ENCODE results near the gene NPEPPS. TPM values are rescaled to one million over a fixed set of nuclear protein-coding genes. Genes with fewer than 3 reads are reported as not detected.
"Not testable (repeated sequence)": the region's sequence is repeated elsewhere in the genome, so short reads cannot be mapped to it uniquely, and the experiment has no call there.

Gene NPEPPS
- 55.9 TPM for polyA plus RNA-seq (2013, experiment 1 of 2)
- polyA plus RNA-seq (2013, experiment 2 of 2), result 52.4 TPM

GRCh38 chr17:47530557-47531232 lies at the start of gene NPEPPS:
Gene NPEPPS (plus strand): TSS chr17:47531108. CDS start chr17:47531301, 193 bp downstream.
- not testable (repeated sequence) for H3K36me3 ChIP-seq (ENCODE audit: control insufficient read depth in 1 of 2, insufficient read depth in 2 of 2, low read depth in 1 of 2, low read length in 2 of 2); H3K27me3 ChIP-seq (ENCODE audit: control insufficient read depth in 1 of 2, insufficient read depth in 1 of 2, low read length in 2 of 2); H3K14ac ChIP-seq (ENCODE audit: low read length in 2 of 2); H2BK15ac ChIP-seq (ENCODE audit: low read depth, poor library complexity, severe bottlenecking); H4K8ac ChIP-seq (ENCODE audit: low read length); H3K79me1 ChIP-seq (replicated peaks; ENCODE audit: low read length, poor library complexity, severe bottlenecking); H4K91ac ChIP-seq (ENCODE audit: low read length); H3K4me1 ChIP-seq (ENCODE audit: control insufficient read depth, insufficient read depth, low read depth, low read length); H3K4ac ChIP-seq (ENCODE audit: low read depth in 1 of 2, low read length in 2 of 2); H2BK5ac ChIP-seq (ENCODE audit: low read depth, low read length, poor library complexity, severe bottlenecking); H3K9me3 ChIP-seq (ENCODE audit: control insufficient read depth, low read length); H2BK12ac ChIP-seq (ENCODE audit: low read length in 2 of 2); H2AK5ac ChIP-seq (ENCODE audit: low read length, severe bottlenecking); H3K23ac ChIP-seq (ENCODE audit: low read length in 2 of 2)
- H3K18ac ChIP-seq (ENCODE audit: low read depth in 1 of 2, low read length in 2 of 2), result peak within 1 kb of the TSS in 1 of 2 experiments; percentile 84
- H3K27ac ChIP-seq (ENCODE audit: low read length, poor library complexity, severe bottlenecking), result peak within 1 kb of the TSS; percentile 73
- DNase-seq, result peak; percentile 86
- H3K4me2 ChIP-seq (ENCODE audit: low read length, poor library complexity, severe bottlenecking), result peak within 1 kb of the TSS; percentile 56
- H2BK120ac ChIP-seq (ENCODE audit: low read depth, low read length), result peak within 1 kb of the TSS; percentile 34
- WGBS, result 56% methylated on average over 13 of the region's 60 CpGs
- peak within 1 kb of the TSS; percentile 14 for H2AFZ ChIP-seq (ENCODE audit: low read depth, low read length)
- H3K4me3 ChIP-seq (ENCODE audit: insufficient read depth in 1 of 2, low read depth in 1 of 2, low read length in 2 of 2), result peak within 1 kb of the TSS; percentile 67 to 80
- peak within 1 kb of the TSS; percentile 90 for H3K9ac ChIP-seq (ENCODE audit: low read length)

- not testable (repeated sequence) for H3K4ac ChIP-seq (ENCODE audit: low read depth in 1 of 2, low read length in 2 of 2); H2AK5ac ChIP-seq (ENCODE audit: low read length, severe bottlenecking); H2AFZ ChIP-seq (ENCODE audit: low read depth, low read length); H2BK5ac ChIP-seq (ENCODE audit: low read depth, low read length, poor library complexity, severe bottlenecking); H3K27ac ChIP-seq (ENCODE audit: low read length, poor library complexity, severe bottlenecking); DNase-seq; H4K91ac ChIP-seq (ENCODE audit: low read length); H3K4me1 ChIP-seq (ENCODE audit: control insufficient read depth, insufficient read depth, low read depth, low read length); H3K27me3 ChIP-seq (ENCODE audit: control insufficient read depth in 1 of 2, insufficient read depth in 1 of 2, low read length in 2 of 2); H3K9me3 ChIP-seq (ENCODE audit: control insufficient read depth, low read length); H2BK15ac ChIP-seq (ENCODE audit: low read depth, poor library complexity, severe bottlenecking); H3K23ac ChIP-seq (ENCODE audit: low read length in 2 of 2); H4K8ac ChIP-seq (ENCODE audit: low read length); H3K18ac ChIP-seq (ENCODE audit: low read depth in 1 of 2, low read length in 2 of 2); H3K14ac ChIP-seq (ENCODE audit: low read length in 2 of 2); H2BK12ac ChIP-seq (ENCODE audit: low read length in 2 of 2); H3K36me3 ChIP-seq (ENCODE audit: control insufficient read depth in 1 of 2, insufficient read depth in 2 of 2, low read depth in 1 of 2, low read length in 2 of 2); H3K79me1 ChIP-seq (replicated peaks; ENCODE audit: low read length, poor library complexity, severe bottlenecking); H2BK120ac ChIP-seq (ENCODE audit: low read depth, low read length)
- Histone ChIP-seq H3K4me2 (ENCODE audit: low read length, poor library complexity, severe bottlenecking) (peak overlapping the region; percentile 50), H3K9ac (ENCODE audit: low read length) (peak overlapping the region; percentile 87), H3K4me3 (ENCODE audit: insufficient read depth in 1 of 2, low read depth in 1 of 2, low read length in 2 of 2) (peak overlapping the region; percentile 54 to 81)
- 20% methylated on average over 14 of the region's 15 CpGs for WGBS
Observed at GRCh38 chr17:47491841-47492212, 39.1 kb upstream of the NPEPPS start.

DNA sequence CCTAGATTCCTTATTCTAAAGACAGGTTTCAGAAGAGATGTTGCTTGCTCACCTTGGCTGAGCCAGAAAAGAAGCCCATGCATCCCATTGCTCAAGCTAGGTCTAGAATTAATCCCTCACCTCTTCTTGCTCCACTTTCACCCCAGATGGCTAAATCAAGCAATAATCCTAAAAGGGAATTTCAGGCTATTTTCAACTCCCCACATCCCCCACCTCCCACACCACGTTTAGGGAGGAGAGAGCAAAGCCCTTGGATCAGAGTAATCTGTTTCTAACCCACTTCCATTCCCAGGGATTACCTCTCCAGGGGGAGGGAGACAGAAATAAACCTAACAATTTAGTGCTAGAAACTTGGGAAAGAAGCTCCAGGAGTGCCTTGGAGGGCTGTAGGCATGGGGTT lies 31.8 kb upstream of the NPEPPS start:
- not testable (repeated sequence) for H3K4me2 ChIP-seq (ENCODE audit: low read length, poor library complexity, severe bottlenecking); H3K79me1 ChIP-seq (replicated peaks; ENCODE audit: low read length, poor library complexity, severe bottlenecking); H3K14ac ChIP-seq (ENCODE audit: low read length in 2 of 2); H3K4me3 ChIP-seq (ENCODE audit: insufficient read depth in 1 of 2, low read depth in 1 of 2, low read length in 2 of 2); DNase-seq; H2AFZ ChIP-seq (ENCODE audit: low read depth, low read length); H2BK5ac ChIP-seq (ENCODE audit: low read depth, low read length, poor library complexity, severe bottlenecking); H2AK5ac ChIP-seq (ENCODE audit: low read length, severe bottlenecking); H4K8ac ChIP-seq (ENCODE audit: low read length); H2BK12ac ChIP-seq (ENCODE audit: low read length in 2 of 2); H3K4ac ChIP-seq (ENCODE audit: low read depth in 1 of 2, low read length in 2 of 2); H3K9me3 ChIP-seq (ENCODE audit: control insufficient read depth, low read length); H2BK120ac ChIP-seq (ENCODE audit: low read depth, low read length); H3K27me3 ChIP-seq (ENCODE audit: control insufficient read depth in 1 of 2, insufficient read depth in 1 of 2, low read length in 2 of 2); H3K27ac ChIP-seq (ENCODE audit: low read length, poor library complexity, severe bottlenecking); H3K18ac ChIP-seq (ENCODE audit: low read depth in 1 of 2, low read length in 2 of 2); H3K9ac ChIP-seq (ENCODE audit: low read length); H4K91ac ChIP-seq (ENCODE audit: low read length); H3K36me3 ChIP-seq (ENCODE audit: control insufficient read depth in 1 of 2, insufficient read depth in 2 of 2, low read depth in 1 of 2, low read length in 2 of 2); H2BK15ac ChIP-seq (ENCODE audit: low read depth, poor library complexity, severe bottlenecking); H3K23ac ChIP-seq (ENCODE audit: low read length in 2 of 2); H3K4me1 ChIP-seq (ENCODE audit: control insufficient read depth, insufficient read depth, low read depth, low read length)
- no CpG with 5 or more reads among the region's 1 CpG for WGBS

DNA sequence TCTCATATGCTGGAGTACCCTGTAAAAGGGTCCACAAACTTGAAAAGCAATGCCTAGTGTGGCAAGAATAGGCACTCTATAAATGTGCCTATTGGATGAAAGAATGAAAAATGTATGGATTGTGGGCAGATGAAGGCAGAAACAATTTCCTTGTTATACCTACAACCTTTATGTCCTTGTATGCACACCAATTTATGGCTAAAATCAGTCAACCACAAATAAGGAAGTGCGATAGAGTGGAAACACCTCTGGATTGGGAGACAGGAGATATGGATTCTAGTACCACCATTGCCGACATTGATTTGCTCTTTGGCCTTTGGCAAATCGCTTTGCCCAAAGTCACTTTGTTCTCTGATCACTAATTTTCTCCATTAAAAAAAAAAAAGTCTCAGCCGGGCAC lies 31.4 kb upstream of the NPEPPS start:
- H3K4ac ChIP-seq (ENCODE audit: low read depth in 1 of 2, low read length in 2 of 2); H3K4me2 ChIP-seq (ENCODE audit: low read length, poor library complexity, severe bottlenecking); H3K14ac ChIP-seq (ENCODE audit: low read length in 2 of 2); H2BK15ac ChIP-seq (ENCODE audit: low read depth, poor library complexity, severe bottlenecking); DNase-seq; H2AK5ac ChIP-seq (ENCODE audit: low read length, severe bottlenecking); H2AFZ ChIP-seq (ENCODE audit: low read depth, low read length); H3K9me3 ChIP-seq (ENCODE audit: control insufficient read depth, low read length); H2BK120ac ChIP-seq (ENCODE audit: low read depth, low read length); H3K4me1 ChIP-seq (ENCODE audit: control insufficient read depth, insufficient read depth, low read depth, low read length); H3K27me3 ChIP-seq (ENCODE audit: control insufficient read depth in 1 of 2, insufficient read depth in 1 of 2, low read length in 2 of 2); H3K79me1 ChIP-seq (replicated peaks; ENCODE audit: low read length, poor library complexity, severe bottlenecking); H4K8ac ChIP-seq (ENCODE audit: low read length); H2BK5ac ChIP-seq (ENCODE audit: low read depth, low read length, poor library complexity, severe bottlenecking); H3K36me3 ChIP-seq (ENCODE audit: control insufficient read depth in 1 of 2, insufficient read depth in 2 of 2, low read depth in 1 of 2, low read length in 2 of 2); H2BK12ac ChIP-seq (ENCODE audit: low read length in 2 of 2); H3K9ac ChIP-seq (ENCODE audit: low read length); H3K4me3 ChIP-seq (ENCODE audit: insufficient read depth in 1 of 2, low read depth in 1 of 2, low read length in 2 of 2); H3K27ac ChIP-seq (ENCODE audit: low read length, poor library complexity, severe bottlenecking); H3K18ac ChIP-seq (ENCODE audit: low read depth in 1 of 2, low read length in 2 of 2); H4K91ac ChIP-seq (ENCODE audit: low read length); H3K23ac ChIP-seq (ENCODE audit: low read length in 2 of 2): not testable (repeated sequence)
- 89% methylated on average over 4 of the region's 4 CpGs for WGBS
